Heart left ventricle (tissue), 16 donors: ENCODE data around the gene MYL3. TPM values are rescaled to one million over a fixed set of nuclear protein-coding genes. Genes with fewer than 3 reads are reported as not detected.
A peak's percentile ranks its signal among the peaks of the same experiment; 100 is the strongest.

Experiments
- ATAC-seq, 4 donors: fragments of 200-7000 bp; cut with Tn5 transposase; one replicate each; pipeline ENCODE4 v1.9.1; 2020 to 2022; ENCODE audit warnings: moderate library complexity in 4 of 4, mild to moderate bottlenecking in 3 of 4, moderate number of reproducible peaks in 1 of 4
- DNase-seq, 5 donors: peaks; one replicate each; pipeline ENCODE4 v3.0.0-alpha.2; 2020
- H3K27ac ChIP-seq, 12 donors: fragments of 200-600 bp; sonication (generic) in 4 of 12; one replicate each; pipeline versions ENCODE4 v1.5.0 to v1.8.0; 2016 to 2022; ENCODE audit warnings: mild to moderate bottlenecking in 2 of 12
- H3K27me3 ChIP-seq, 9 donors: fragments of 200-600 bp; sonication (generic) in 2 of 9; one replicate each; pipeline versions ENCODE4 v1.5.1 to v1.8.0; 2016 to 2022; ENCODE audit warnings: mild to moderate bottlenecking in 3 of 9
- H3K36me3 ChIP-seq, 9 donors: fragments of 200-600 bp; sonication (generic) in 2 of 9; one replicate each; pipeline versions ENCODE4 v1.5.0 to v1.8.0; 2018 to 2022; ENCODE audit warnings: mild to moderate bottlenecking in 2 of 9
- H3K4me1 ChIP-seq, 12 donors: fragments of 200-600 bp; sonication (generic) in 4 of 12; one replicate each; pipeline versions ENCODE4 v1.5.0 to v1.8.0; 2016 to 2022; ENCODE audit warnings: mild to moderate bottlenecking in 3 of 12
- H3K4me3 ChIP-seq, 12 donors: fragments of 200-600 bp; sonication (generic) in 4 of 12; one replicate each; pipeline versions ENCODE4 v1.5.0 to v1.8.0; 2017 to 2022; ENCODE audit warnings: mild to moderate bottlenecking in 9 of 12, moderate library complexity in 4 of 12
- H3K9me3 ChIP-seq, 12 donors: fragments of 200-600 bp; sonication (generic) in 4 of 12; one replicate each; pipeline versions ENCODE4 v1.5.0 to v1.8.0; 2016 to 2022; ENCODE audit warnings: mild to moderate bottlenecking in 1 of 12
- CTCF ChIP-seq, 12 donors: fragments of 200-600 bp; sonication (generic) in 4 of 12; IDR thresholded peaks; one replicate each; pipeline versions ENCODE4 v1.5.0 to v1.8.0; 2018 to 2022; ENCODE audit warnings: antibody characterized with exemption in 12 of 12, mild to moderate bottlenecking in 5 of 12
- POLR2A ChIP-seq, 2 donors: fragments of 450-650 bp; IDR thresholded peaks; one replicate each; pipeline ENCODE4 v1.6.1; 2017; ENCODE audit warnings: antibody characterized with exemption in 2 of 2, mild to moderate bottlenecking in 2 of 2, moderate library complexity in 2 of 2
- WGBS, 4 donors: extraction: QIAGEN DNeasy Blood & Tissue Kit in 2 of 4; methylation state at CpG; one replicate each; pipeline versions ENCODE4 v1.1.5 to v1.1.7; 2013 to 2018; 5-methylcytosine and 5-hydroxymethylcytosine counted together
- intact Hi-C, 10 donors: fragments of 100-400 bp; cut with DNase I; formaldehyde crosslinking; loops; one replicate each; pipeline versions ENCODE4 v1.11.1 to v1.14.2; 2022
- polyA plus RNA-seq, 2 donors: library from polyadenylated mRNA; stranded (reverse); fragments of 200-250 nt; gene quantifications; one replicate each; pipeline ENCODE4 v1.2.3, GENCODE V29; 2013
- total RNA-seq, 9 donors: library from RNA; depleted of rRNA in 2 of 9; stranded (reverse); fragments of >200 nt in 2 of 9; fragmentation: NEBNext Ultra II Directional in 3 of 9; extraction: Animal tissue kit (Norgen Biotek cat#: 25700) in 3 of 9; gene quantifications; one replicate each; pipeline versions ENCODE4 v1.1.0 to v1.2.4, GENCODE V29; 2016 to 2023
- donor health status: ischemic (EF 13 %, LVEDD 7.1; RV severe dilation, severe dysfunction).
- donor health status: healthy with polysubstance abuse.
- donor health status: DM: no; HTN: yes; CAD: no.
- donor health status: DM: no; HTN: no; CAD: no.
- donor health status: ischemic (EF 25% LVEDD 6.9; RV normal size, moderate dysfunction).
- donor health status: ischemic (EF 25% LVEDD 5.7; RV mildly dilated, moderate dysfunction).
- donor health status: healthy.
- donor health status: DM: yes; HTN: yes; CAD: no.
- donor health status: ischemic (EF 35%, LVEDD 5.7; RV mildly dilated, moderate dysfunction).
- donor health status: nonischemic (EF 11% LVEDD 7.7; RV severe dilation, severe dysfunction).
- donor health status: DM: yes; HTN: yes; CAD: no.
- donor health status: PGD.
- donor health status: ischemic (EF 29% LVEDD 5.4; RV normal size, mild dysfunction).
- donor health status: nonischemic (EF 23%, LVEDD 6.1; RV moderate dilation, normal function).

MYL3 gene
- total and polyA plus RNA-seq, 11 donors: 4,961 to 12,544 (median 6,839) TPM

- ATAC-seq (no peak), DNase-seq (peak in 2 of 5 donors; percentile 7 to 16)
- no peak overlapping the region for H3K27ac ChIP-seq
- H3K4me3 ChIP-seq: no peak overlapping the region
- H3K27me3 ChIP-seq: no peaks in the 10 kb centered on the region
- no peaks in the 10 kb centered on the region for H3K36me3 ChIP-seq
- TF ChIP-seq POLR2A (IDR thresholded peaks at IDR 0.05): no peak
- no peak for TF ChIP-seq CTCF (IDR thresholded peaks at IDR 0.05)
- 93 to 97% (median 95%) methylated on average over 2 to 3 of the region's 3 CpGs for WGBS, 4 donors
- intact Hi-C loops: loop anchor here in 7 of 10 donors (2.0 to 5.0 kb wide), 3 partner anchors 38 to 200 kb away; no protein-coding TSS in a partner anchor
- no peaks in the 10 kb centered on the region for H3K9me3 ChIP-seq
- H3K4me1 ChIP-seq: peaks cover 0 to 25% (median 19%) of the 10 kb centered on the region in 12 donors
These were observed 41.9 kb upstream of the MYL3 start for GRCh38 chr3:46905213-46905560.

- H3K36me3 ChIP-seq: no peaks in the 10 kb centered on the region
- H3K9me3 ChIP-seq: no peaks in the 10 kb centered on the region
- intact Hi-C loops: loop anchor here in 7 of 10 donors (2.0 to 5.0 kb wide), 3 partner anchors 37 to 200 kb away; no protein-coding TSS in a partner anchor
- H3K27me3 ChIP-seq: no peaks in the 10 kb centered on the region
- no peak for TF ChIP-seq CTCF (IDR thresholded peaks at IDR 0.05)
- no peak for TF ChIP-seq POLR2A (IDR thresholded peaks at IDR 0.05)
- H3K27ac ChIP-seq: no peak overlapping the region
- DNase-seq (peak in 2 of 5 donors; percentile 21 to 24), ATAC-seq (no peak)
- H3K4me1 ChIP-seq: peaks cover 0 to 27% (median 15%) of the 10 kb centered on the region in 12 donors
- 91 to 92% (median 92%) methylated on average over 18 of the region's 18 CpGs for WGBS, 4 donors
- H3K4me3 ChIP-seq: no peak overlapping the region
These were observed 41.3 kb upstream of the MYL3 start for GRCh38 chr3:46904303-46905212.

GRCh38 chr3:46903341-46904302, 40.4 kb upstream of the MYL3 start:
- TF ChIP-seq POLR2A (IDR thresholded peaks at IDR 0.05): no peak
- TF ChIP-seq CTCF (IDR thresholded peaks at IDR 0.05): no peak
- intact Hi-C loops: loop anchor here in 1 of 10 donors (2.0 kb wide), 1 partner anchor 199 kb away; no protein-coding TSS in a partner anchor
- H3K27ac ChIP-seq: no peak overlapping the region
- DNase-seq (peak in 2 of 5 donors; percentile 33 to 43), ATAC-seq (peak in 2 of 4 donors; percentile 5 to 26)
- 75 to 85% (median 81%) methylated on average over 13 to 21 of the region's 21 CpGs for WGBS, 4 donors
- H3K36me3 ChIP-seq: no peaks in the 10 kb centered on the region
- H3K9me3 ChIP-seq: no peaks in the 10 kb centered on the region
- H3K4me3 ChIP-seq: no peak overlapping the region
- peaks cover 0 to 27% (median 8%) of the 10 kb centered on the region in 12 donors for H3K4me1 ChIP-seq
- peaks cover 0 to 6% (median 0%) of the 10 kb centered on the region in 9 donors for H3K27me3 ChIP-seq
